Fibroblast of skin of right biceps (primary cell): ENCODE results near the gene CD300A.
A peak's percentile ranks its signal among the peaks of the same experiment; 100 is the strongest.
"Not testable (repeated sequence)": the region's sequence is repeated elsewhere in the genome, so short reads cannot be mapped to it uniquely, and the experiment has no call there.

Experiments
- DNase-seq: peaks from one replicate; pipeline ENCODE4 v3.0.0-alpha.2; 2013

CD300A gene

GRCh38 chr17:74485022-74485743 lies 18.7 kb downstream of the CD300A start:
- no peak for DNase-seq

GRCh38 chr17:74485841-74486240 lies 19.4 kb downstream of the CD300A start:
- no peak for DNase-seq

DNA sequence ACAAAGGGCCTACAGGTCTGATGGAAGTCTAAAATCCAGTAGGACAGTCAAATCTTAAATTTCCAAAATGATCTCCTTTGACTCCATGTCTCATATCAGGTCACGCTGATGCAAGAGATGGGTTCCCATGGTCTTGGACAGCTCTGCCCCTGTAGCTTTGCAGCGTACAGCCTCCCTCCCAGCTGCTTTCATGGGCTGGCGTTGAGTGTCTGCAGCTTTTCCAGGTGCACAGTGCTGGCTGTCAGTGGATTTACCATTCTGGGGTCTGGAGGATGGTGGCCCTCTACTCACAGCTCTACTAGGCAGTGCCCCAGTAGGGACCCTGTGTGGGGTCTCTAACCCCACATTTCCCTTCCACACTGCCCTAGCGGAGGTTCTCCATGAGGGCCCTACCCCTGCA lies 21.8 kb downstream of the CD300A start:
- DNase-seq: not testable (repeated sequence)

GRCh38 chr17:74490716-74491115 lies 24.3 kb downstream of the CD300A start:
- no peak for DNase-seq

DNA sequence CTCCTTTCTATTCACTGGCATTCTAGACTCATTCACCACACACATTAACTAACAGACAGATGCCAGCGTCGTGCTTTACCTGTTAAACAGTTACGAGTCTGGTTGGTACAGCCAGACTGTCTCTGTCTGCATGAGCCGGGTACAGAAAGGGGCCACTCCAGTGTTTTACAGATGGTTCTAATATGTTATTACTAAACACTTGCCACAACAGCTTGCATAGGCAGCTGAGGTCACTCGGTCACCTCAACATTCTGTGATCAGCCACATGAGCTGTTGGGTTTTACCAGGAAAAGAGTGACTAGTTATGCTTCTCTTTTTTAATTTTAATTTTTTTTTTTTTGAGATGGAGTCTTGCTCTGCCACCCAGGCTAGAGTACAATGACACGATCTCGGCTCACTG lies 25.2 kb downstream of the CD300A start:
- DNase-seq: no peak

DNA sequence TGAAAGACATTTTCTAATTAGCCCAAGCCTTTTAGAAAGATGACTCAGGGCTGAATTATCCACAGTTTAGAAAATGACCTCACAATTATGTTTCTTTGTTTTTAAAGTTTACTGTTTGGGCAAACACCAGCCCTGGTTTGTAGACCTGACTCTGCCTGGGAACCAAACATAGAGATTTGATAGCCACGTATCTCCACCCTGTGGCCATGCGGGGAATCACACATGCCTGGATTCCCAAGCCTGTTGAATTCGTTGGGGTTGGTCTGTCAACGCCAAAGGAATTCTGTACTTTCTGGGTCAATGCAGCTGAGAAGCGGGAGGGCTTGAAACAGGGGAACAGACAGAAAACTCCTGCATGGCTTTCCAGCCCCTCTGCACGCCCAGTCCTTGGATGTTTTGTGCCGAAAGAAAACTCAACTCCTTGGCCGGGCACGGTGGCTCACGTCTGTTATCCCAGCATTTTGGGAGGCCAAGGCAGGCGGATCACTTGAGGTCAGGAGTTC lies 26.9 kb downstream of the CD300A start:
- DNase-seq: peak; percentile 49

GRCh38 chr17:74497471-74497870 lies 31.0 kb downstream of the CD300A start:
- no peak for DNase-seq

- no peak for DNase-seq
These were observed 33.6 kb downstream of the CD300A start for GRCh38 chr17:74499992-74500391.

DNA sequence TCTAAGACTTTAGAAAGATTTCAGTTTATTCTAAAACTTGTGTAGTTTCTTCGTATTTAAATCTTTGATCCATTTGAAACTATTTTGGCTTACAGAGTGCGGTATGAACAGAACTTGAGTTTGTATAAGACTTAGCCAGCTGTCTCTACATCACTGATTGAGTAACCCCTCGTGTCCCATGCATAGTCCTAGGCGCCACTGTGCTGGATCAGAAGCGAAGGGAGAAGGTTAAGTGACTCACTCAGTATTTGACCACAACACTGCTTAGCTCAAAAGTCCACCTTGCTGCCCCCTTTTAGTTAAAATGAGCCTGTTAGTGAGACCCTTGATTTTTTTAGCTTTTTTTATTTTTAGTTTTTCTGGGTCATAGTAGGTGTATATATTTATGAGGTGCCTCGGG lies 36.4 kb downstream of the CD300A start:
- DNase-seq: no peak

GRCh38 chr17:74503949-74504348 lies 37.5 kb downstream of the CD300A start:
- DNase-seq: not testable (repeated sequence)

DNA sequence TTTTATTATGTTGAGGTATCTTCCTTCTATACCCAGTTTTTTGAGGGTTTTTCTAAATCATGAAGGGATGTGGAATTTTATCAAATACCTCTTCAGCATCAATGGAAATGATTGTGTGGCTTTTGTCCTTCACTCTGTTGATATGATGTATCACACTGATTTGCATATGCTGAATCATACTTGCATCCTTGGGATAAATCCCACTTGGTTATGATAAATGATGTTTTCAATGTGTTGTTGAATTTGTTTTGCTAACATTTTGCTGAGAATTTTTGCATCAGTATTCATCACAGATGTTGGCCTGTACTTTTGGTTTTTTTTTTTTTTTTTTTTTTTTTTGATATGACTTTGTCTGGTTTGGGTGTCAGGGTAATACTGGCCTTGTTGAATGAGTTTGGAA lies 41.7 kb downstream of the CD300A start:
- no peak for DNase-seq

DNA sequence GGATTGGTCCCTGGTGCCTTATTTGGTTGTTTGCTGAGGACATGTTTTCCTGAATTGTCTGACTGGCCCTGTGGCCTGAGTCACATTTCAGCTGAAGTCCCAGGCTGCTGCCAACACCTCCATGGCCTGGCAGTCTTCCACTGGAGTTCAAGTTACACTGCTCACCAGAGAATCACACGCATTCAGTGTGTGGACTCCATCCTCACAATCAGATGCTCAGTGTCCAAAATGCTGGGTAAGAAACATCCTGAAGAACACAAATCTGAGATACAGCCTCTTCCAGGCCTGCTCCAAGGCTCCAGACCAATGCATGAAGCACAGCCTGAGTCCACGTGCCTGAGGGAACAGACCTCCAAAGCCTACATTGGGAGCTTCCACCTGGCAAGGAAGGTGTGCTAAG lies 45.6 kb downstream of the CD300A start:
- DNase-seq: no peak

DNA sequence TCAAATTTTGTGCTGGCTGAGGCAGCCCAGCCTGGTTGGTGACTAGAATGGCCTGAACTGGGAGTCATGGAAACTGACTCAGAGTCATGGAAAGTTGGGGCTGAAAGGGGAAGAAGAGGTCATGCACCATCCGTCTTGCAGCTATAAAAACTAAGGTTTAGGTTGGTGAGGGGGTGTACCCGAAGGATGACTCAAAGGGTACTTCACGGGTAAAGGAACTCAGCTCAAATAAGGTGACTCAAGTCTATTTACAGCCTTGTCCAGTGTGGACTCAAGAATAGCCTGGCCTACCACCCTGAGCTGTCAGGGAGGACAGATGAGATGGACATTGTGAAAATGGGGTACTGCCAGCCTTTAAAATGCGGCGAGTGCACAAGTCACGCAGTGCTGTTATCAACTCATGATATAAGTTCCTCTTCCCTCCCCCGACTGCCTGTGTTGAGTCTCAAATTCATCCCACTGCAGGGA lies 46.2 kb downstream of the CD300A start:
- DNase-seq: no peak

DNA sequence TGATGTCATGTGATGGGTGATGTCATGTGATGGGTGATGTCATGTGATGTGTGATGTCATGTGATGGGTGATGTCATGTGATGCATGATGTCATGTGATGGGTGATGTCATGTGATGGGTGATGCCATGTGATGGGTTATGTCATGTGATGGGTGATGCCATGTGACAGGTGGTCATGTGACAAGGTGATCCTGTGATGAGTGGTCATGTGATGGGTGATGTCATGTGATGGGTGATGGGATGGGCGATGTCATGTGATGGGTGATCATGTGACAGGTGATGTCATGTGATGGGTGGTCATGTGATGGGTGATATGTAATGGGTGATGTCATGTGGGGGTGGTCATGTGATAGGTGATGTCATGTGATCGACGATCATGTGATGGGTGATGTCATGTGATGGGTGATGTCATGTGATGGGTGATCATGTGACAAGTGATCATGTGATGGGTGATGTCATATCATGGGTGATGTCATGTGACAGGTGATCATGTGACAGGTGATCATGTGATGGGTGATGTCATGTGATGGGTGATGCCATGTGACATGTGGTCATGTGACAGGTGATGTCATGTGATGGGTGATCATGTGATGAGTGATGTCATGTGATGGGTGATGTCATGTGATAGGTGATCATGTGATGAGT lies 47.7 kb downstream of the CD300A start:
- DNase-seq: peak; percentile 45

- DNase-seq: no peak
These were observed 48.3 kb downstream of the CD300A start for GRCh38 chr17:74514632-74515334.

GRCh38 chr17:74515941-74516340 lies 49.5 kb downstream of the CD300A start:
- no peak for DNase-seq

GRCh38 chr17:74516561-74517328 lies 50.3 kb downstream of the CD300A start:
- DNase-seq: no peak

DNA sequence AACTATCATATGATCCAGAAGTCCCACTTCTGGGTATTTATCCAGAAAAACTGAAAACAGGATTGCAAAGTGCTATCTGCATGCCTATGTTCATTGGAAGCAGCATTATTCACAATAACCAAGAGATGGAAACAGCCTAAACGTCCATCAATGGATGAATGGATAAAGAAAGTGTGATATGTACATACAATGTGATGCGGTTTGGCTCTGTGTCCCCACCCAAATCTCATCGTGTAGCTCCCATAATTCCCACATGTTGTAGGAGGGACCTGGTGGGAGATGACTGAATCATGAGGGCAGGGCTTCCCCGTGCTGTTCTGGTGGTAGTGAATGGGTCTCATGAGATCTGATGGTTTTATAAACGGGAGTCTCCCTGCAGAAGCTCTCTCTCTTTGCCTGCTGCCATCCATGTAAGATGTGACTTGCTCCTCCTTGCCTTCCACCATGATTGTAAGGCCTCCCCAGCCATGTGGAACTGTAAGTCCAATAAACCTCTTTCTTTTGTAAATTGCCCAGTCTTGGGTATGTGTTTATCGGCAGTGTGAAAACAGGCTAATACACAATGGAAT lies 52.1 kb downstream of the CD300A start:
- not testable (repeated sequence) for DNase-seq

DNA sequence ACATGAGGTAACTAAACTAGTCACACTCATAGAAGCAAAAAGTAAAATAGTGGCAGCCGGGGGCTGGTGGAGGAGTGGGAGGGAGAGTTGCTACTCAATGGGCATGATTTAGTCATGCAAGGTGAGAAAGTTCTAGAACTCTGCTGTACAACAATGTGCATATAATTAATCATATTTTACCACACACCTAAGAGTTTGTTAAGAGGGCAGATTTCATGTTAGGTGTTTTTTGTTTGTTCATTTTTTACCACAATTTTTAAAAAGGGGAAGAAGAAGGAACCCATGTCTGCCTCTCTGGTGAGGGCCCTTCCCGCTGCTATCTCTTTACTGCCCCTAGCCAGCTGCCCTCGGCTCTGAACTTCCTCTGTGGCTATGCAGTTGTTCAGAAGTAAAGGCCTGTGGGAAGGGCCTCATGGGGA lies 53.6 kb downstream of the CD300A start:
- DNase-seq: no peak

GRCh38 chr17:74520790-74521480 lies 54.5 kb downstream of the CD300A start:
- DNase-seq: no peak

DNA sequence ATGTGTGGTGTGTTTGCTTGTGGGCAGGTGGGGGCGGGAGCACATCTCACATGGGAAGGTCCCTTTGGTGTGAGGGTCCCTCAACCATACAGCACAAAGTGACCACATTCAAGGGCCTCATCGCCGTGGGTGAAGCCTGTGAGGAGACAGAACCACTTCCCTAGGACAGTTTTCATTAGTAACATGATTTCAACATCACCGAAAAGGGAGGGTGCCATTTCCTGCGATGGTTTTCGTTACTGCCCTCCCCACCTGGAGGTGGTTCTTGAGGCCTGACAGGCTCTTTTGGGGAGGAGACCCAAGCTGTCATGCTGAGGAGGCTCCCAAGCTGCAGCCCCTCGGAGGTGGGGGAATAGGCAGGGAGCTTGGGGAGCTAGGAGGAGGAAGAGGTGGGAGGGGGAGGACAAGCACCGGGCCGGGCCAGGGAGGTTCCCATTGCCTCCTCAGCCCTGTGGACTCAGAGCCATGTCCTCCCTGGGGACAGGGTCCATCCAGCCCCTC lies 55.3 kb downstream of the CD300A start:
- no peak for DNase-seq
